GM18870 (cell line): Measurements from ENCODE around the gene CALN1.
"Not testable (repeated sequence)": the region's sequence is repeated elsewhere in the genome, so short reads cannot be mapped to it uniquely, and the experiment has no call there.

Experiments used
- ATAC-seq: cut with Tn5 transposase; IDR thresholded peaks from one replicate; pipeline ENCODE4 v1.9.1; 2021; ENCODE audit warnings: moderate library complexity; ENCODE audit not compliant: unreplicated experiment

The CALN1 gene

DNA sequence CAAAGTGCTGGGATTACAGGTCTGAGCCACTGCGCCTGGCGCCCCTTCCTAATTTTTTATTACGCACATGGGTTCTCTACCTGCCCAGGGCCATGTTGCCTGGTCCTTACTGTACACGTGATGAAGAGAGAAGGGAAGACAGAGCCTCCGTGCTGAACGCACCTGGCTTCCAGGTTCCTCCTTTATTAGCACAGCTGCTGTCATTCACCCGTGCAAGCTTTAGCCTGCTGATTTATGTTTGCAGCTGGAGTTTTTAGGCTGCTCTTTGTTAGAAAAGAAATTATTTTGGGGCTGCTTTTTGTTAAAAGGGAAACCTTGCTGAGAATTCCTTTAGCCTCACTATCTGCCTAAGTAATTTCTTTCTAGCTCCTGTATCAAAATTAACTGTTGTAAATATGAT, 417.0 kb downstream of the CALN1 start:
- no peak for ATAC-seq

GRCh38 chr7:71991586-71991985, 420.6 kb downstream of the CALN1 start:
- ATAC-seq, result no peak

DNA sequence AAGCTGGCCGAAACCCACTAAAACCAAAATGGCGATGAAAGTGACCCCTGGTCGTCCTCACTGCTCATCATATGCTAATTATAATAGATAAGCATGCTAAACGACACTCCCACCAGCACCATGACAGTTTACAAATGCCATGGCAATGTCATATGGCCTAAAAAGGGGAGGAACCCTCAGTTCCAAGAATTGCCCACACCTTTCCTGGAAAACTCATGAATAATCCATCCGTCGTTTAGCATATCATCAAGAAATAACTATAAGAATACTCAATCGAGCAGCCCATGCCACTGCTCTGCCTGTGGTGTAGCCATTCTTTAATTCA, 422.0 kb downstream of the CALN1 start:
- ATAC-seq, result no peak

GRCh38 chr7:71988201-71988600, 423.9 kb downstream of the CALN1 start:
- no peak for ATAC-seq

DNA sequence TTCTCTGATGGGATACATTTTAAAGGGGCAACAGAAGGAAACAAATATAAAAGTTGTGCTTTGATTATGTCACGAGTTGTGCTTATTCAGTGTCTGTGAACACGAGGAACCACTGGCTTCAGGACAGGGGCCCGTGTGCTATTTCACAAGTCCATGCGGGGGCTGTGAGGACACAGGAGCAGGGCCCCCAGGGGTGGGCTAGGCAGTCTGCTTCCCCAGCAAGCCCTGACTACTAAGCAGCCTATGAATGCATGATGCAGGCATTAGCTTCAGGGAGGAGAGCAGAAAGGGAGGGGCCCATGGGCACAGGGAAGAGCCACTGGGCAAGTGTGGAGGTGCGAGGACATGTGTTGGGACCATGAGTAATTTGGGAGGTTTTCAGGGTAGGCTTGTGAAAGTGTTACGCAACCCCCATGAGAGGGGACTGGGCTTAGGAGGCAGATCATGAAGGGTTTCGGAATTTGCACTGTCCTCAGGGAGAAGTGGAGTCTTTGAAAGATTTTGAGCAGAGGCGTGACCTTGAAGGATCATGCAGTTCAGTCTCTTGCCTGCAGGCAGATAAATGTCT, 424.9 kb downstream of the CALN1 start:
- no peak for ATAC-seq

- ATAC-seq, result no peak
Observed at GRCh38 chr7:71984348-71984747, 427.8 kb downstream of the CALN1 start.

GRCh38 chr7:71982851-71983250, 429.3 kb downstream of the CALN1 start:
- no peak for ATAC-seq

DNA sequence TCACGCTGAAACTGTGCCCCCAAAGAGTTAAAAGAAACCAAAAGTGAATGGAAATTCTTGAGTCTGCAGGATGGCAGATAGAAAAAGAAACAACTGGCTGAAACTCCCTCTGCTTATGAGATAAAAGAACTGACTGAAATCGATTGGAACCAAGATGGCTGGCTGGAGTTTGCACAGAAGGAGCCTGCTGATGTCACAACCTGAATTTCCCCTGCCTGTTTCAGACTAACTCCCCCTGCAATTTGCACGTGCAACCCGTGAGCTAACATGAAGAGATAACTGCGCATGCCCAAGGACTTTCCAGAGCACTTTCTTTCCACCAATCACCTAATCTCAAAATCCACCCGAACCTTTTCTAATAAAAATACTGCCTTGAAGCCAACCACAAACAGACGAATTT, 435.5 kb downstream of the CALN1 start:
- no peak for ATAC-seq

DNA sequence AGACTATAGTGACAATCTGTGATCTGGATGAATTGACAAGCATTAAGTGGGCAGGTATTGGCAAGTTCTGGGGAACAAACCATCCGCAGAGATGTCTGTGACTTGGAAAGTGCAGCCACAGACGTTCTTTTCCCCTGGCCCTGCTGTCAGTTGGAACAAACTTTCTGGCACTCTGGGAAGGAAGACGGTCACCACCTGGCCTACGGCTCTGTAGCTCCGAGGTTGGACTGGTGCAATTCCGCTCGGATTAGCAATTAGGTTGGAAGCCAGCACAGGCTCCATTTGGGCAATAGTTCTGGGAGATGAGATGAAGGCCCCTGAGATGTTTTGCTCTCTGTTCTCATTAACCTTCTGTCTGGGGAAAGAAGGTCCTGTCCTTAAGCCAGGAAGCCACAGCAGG, 437.5 kb downstream of the CALN1 start:
- no peak for ATAC-seq

DNA sequence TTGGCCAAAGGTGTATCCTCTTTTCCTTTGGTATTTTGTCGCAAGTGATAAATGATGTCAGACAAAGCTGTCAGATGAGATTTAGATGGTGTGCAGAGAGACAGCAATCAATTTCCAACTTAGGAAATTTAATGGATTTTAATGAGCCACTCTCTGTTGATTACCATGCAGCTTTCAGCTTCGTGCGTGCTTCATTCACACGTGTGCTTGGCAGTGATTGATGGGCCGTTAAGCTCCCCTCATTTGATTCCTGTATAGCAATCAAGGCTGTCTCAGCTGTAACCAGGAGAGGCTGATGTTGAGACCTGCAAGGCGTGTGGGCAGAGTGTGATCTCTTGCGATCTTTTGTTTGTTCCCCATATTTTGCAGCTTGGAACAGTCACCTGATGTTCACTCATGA, 439.6 kb downstream of the CALN1 start:
- no peak for ATAC-seq

GRCh38 chr7:71970725-71971124, 441.4 kb downstream of the CALN1 start:
- no peak for ATAC-seq

- ATAC-seq, result no peak
Observed at GRCh38 chr7:71962636-71963035, 449.5 kb downstream of the CALN1 start.

DNA sequence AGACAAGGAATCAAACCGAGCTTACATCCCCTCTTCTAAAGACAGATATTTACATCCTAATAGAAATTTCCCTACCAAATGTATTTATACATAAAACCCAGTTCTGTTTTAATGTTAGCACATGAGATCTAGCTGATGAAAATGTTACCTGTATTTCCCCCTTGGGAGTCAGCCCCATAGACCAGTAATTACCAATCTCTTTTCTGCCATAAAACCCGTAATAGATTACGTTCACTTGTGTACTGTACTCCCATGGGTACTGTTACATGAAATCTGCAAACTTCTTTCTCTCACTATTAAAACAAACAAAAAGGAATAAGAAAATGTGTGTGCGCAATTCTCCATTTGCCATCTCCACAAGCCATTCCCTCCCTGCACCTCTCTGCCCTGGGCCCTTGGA, 450.9 kb downstream of the CALN1 start:
- no peak for ATAC-seq

DNA sequence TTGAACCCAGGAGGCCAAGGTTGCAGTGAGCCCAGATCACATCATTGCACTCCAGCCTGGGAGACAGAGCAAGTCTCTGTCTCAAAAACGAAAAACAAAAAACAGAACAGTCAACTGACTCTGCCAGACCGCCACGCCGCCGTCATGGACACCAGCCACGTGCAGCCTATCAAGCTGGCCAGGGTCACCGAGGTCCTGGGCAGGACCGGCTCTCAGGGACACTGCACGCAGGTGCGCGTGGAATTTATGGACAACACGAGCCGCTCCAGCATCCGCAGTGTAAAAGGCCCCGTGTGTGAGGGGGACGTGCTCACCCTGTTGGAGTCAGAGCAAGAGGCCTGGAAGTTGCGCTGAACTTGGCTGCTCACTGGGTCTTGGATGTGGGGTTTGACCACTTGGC, 470.0 kb downstream of the CALN1 start:
- no peak for ATAC-seq

DNA sequence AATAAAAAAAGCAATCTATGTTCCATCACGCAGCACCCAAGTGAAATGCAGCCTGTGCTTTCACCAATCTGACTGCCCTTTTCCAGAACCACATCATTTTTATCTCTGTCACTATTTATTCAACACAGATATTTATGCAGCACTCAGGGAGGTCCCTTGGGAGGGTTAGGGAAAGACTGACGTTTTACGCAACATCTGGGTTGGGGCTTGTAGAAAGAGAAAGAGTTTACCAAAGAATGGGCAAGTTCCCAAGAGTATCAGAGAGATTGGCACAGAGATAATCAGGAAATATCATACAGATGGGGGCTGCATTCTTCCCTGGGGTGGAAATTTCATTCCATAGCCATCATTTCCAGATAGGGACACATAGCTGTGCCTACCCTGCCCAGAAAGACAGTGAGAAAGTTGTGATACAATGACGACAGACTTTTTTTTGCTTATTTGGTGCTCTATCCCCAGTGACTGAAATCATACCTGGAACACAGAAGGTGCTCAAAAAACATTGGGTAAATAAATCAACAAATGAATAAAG, 474.2 kb downstream of the CALN1 start:
- no peak for ATAC-seq

DNA sequence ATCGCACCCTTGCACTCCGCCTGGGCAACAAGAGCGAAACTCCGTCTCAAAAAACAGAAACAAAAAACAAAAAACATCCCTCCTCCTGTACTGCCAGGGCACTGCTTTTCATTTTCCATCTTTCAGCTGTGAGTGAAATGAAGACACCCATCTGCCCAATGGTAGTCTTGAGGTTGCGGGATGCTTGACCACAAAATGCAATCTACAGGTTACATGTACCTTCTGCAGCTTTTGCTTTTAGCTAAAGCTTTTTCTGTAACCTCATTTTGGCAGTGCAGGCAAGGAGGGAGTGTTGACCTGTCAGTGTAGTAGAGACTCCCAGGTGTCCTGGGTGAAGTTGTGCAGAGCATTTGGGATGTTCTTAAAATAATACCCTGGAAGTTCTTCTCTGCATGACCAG, 476.5 kb downstream of the CALN1 start:
- no peak for ATAC-seq

GRCh38 chr7:71933426-71933825, 478.7 kb downstream of the CALN1 start:
- ATAC-seq, result no peak

- ATAC-seq, result no peak
Observed at GRCh38 chr7:71925663-71926062, 486.5 kb downstream of the CALN1 start.

DNA sequence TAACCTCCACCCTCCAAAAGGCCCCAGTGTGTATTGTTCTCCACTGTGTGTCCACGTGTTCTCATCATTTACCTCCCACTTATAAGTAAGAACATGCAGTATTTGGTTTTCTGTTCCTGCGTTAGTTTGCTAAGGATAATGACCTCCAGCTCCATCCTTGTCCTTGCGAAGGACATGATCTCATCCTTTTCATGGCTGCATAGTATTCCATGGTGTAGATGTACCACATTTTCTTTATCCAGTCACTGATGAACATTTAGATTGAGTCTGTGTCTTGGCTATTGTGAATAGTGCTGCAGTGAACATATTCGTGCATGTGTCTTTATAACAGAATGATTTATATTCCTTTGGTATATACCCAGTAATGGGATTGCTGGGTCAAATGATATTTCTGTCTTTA, 497.9 kb downstream of the CALN1 start:
- ATAC-seq, result not testable (repeated sequence)

GRCh38 chr7:71912476-71912875, 499.7 kb downstream of the CALN1 start:
- no peak for ATAC-seq

DNA sequence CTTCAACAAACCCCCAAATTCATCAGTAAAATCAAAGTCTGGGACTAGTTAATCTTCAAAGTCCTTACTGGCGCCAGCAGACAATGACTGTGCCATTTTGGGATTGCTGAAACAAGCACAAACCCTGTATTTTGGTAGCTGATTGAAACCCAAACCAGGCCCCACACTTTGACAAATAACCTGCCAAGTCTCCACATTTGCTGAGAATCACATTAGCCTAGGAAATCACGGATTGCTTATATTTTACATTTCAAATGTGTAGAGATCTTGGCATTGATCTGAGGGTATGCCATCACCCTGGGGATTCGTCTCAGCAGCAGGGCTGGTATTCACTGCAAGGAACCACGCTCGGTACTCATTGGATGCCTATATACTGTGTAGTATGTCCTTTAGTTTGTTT, 501.1 kb downstream of the CALN1 start:
- ATAC-seq, result no peak

GRCh38 chr7:71905821-71906220, 506.3 kb downstream of the CALN1 start:
- no peak for ATAC-seq

DNA sequence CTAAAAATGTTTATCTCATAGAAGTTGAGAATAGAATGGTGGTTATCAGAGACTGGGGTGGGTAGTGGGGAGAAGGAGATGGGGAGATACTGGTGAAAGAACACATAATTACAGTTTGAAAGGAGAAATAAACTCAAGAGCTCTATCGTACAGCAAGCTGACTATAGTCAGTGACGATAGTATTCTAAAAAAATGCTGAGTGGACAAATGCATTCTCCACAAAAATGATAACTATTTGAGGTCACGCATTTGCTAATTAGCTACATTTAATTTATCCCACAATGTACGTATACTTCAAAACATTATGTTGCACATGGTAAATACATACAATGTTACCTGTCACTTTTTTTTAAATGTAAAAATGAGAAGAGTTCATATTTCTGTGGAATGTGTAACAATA, 507.7 kb downstream of the CALN1 start:
- no peak for ATAC-seq

GRCh38 chr7:71900556-71900955, 511.6 kb downstream of the CALN1 start:
- ATAC-seq, result no peak
